ENCODE data around the gene RHOBTB1.
"Not testable (repeated sequence)": the region's sequence is repeated elsewhere in the genome, so short reads cannot be mapped to it uniquely, and the experiment has no call there.

Gene RHOBTB1

GRCh38 chr10:60977161-60978122, 33.5 kb upstream of the RHOBTB1 start:
- no peak for TF ChIP-seq Cebpa-rat (IDR thresholded peaks at IDR 0.05)
- no peaks in the 10 kb centered on the region for H3K9me3 ChIP-seq (replicated peaks in 1 of 11)
- no peak overlapping the region for H3K9ac ChIP-seq
- H3K36me3 ChIP-seq = no peaks in the 10 kb centered on the region
- no peak overlapping the region for H3K4me2 ChIP-seq
- no peaks in the 10 kb centered on the region for H4K20me1 ChIP-seq
- H3K27me3 ChIP-seq = no peaks in the 10 kb centered on the region
- H3K4me3 ChIP-seq = no peak overlapping the region
- H3K4me1 ChIP-seq = peaks cover 0 to 19% (median 0%) of the 10 kb centered on the region in 10 experiments; a peak in 4 of 20 replicates
- no peak overlapping the region for H3K27ac ChIP-seq

GRCh38 chr10:60976687-60977086, 32.7 kb upstream of the RHOBTB1 start:
- H3K36me3 ChIP-seq = no peaks in the 10 kb centered on the region
- no peak overlapping the region for H3K9ac ChIP-seq
- no peaks in the 10 kb centered on the region for H3K27me3 ChIP-seq
- H4K20me1 ChIP-seq = no peaks in the 10 kb centered on the region
- no peak overlapping the region for H3K4me2 ChIP-seq
- no peak overlapping the region for H3K27ac ChIP-seq
- H3K4me3 ChIP-seq = no peak overlapping the region
- H3K4me1 ChIP-seq = peaks cover 0 to 19% (median 0%) of the 10 kb centered on the region in 10 experiments; a peak in 4 of 20 replicates
- TF ChIP-seq Cebpa-rat (IDR thresholded peaks at IDR 0.05) = no peak
- H3K9me3 ChIP-seq (replicated peaks in 1 of 11) = no peaks in the 10 kb centered on the region

- Histone ChIP-seq H3K9me3 (replicated peaks in 1 of 11) (no peaks in the 10 kb centered on the region), H4K20me1 (no peaks in the 10 kb centered on the region), H3K9ac (no peak overlapping the region), H3K36me3 (no peaks in the 10 kb centered on the region), H3K4me2 (no peak overlapping the region), H3K27me3 (no peaks in the 10 kb centered on the region), H3K4me1 (peaks cover 0 to 19% (median 0%) of the 10 kb centered on the region in 10 experiments; a peak in 4 of 20 replicates), H3K27ac (no peak overlapping the region), H3K4me3 (no peak overlapping the region)
- TF ChIP-seq Cebpa-rat (IDR thresholded peaks at IDR 0.05) = no peak
These were observed 31.7 kb upstream of the RHOBTB1 start for GRCh38 chr10:60975716-60976115.

DNA sequence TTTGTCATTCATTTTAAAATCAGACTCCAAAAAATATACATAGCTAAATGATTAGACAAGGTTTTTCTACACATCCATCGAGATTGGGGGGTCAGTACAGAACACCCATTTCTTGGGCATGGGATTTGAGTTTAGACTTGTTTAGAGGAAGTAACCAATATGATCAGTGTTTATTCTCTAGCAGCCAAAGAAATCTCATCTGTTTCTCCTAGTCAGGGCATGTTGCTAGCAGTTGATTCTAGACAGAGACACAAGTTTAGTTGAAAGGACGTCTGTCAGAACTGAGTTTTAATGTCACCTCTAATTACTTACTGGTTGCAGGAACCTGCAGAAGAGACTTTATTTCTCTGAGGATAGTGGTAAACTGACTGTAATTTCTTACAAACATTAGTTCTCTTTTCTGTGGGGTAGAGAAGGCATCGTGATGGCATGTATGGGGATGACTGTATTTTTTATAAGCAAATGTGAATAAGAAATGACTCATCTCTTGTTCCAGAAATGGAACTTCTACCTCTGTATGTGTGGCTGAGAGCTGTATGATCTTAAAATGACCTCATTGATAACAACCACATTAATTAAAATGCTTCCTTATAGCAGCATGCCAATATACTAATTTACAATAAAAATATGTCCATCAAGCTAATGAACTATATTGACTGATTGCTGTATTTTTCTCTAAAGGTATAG, 30.6 kb upstream of the RHOBTB1 start:
- Histone ChIP-seq H3K4me1 (peaks cover 0 to 19% (median 0%) of the 10 kb centered on the region in 10 experiments; a peak in 4 of 20 replicates), H3K4me3 (no peak overlapping the region), H3K9me3 (replicated peaks in 1 of 11) (no peaks in the 10 kb centered on the region), H4K20me1 (no peaks in the 10 kb centered on the region), H3K36me3 (no peaks in the 10 kb centered on the region), H3K9ac (no peak overlapping the region), H3K4me2 (peak overlapping the region in 1 of 11 experiments; percentile 10; a peak in 1 of 22 replicates), H3K27ac (no peak overlapping the region), H3K27me3 (no peaks in the 10 kb centered on the region)
- TF ChIP-seq Cebpa-rat (IDR thresholded peaks at IDR 0.05) = no peak

- peaks cover 0 to 17% (median 1%) of the 10 kb centered on the region in 10 experiments; a peak in 14 of 20 replicates for H3K4me1 ChIP-seq
These were observed 29.1 kb upstream of the RHOBTB1 start for GRCh38 chr10:60973086-60973485.

GRCh38 chr10:60972181-60972580, 28.2 kb upstream of the RHOBTB1 start:
- not testable (repeated sequence) for H3K9ac ChIP-seq; H3K4me3 ChIP-seq; H3K27me3 ChIP-seq; H4K20me1 ChIP-seq; H3K36me3 ChIP-seq; H3K27ac ChIP-seq; H3K4me2 ChIP-seq; H3K9me3 ChIP-seq (replicated peaks in 1 of 11)
- peaks cover 3 to 21% (median 8%) of the 10 kb centered on the region in 10 experiments; a peak in 15 of 20 replicates for H3K4me1 ChIP-seq

More at GRCh38 chr10:60973086-60973485, 29.1 kb upstream of the RHOBTB1 start:
- no peaks in the 10 kb centered on the region for H4K20me1 ChIP-seq
- no peaks in the 10 kb centered on the region for H3K27me3 ChIP-seq
- no peak overlapping the region for H3K4me2 ChIP-seq
- H3K4me3 ChIP-seq = no peak overlapping the region
- H3K27ac ChIP-seq = no peak overlapping the region
- no peak for TF ChIP-seq Cebpa-rat (IDR thresholded peaks at IDR 0.05)
- H3K9me3 ChIP-seq (replicated peaks in 1 of 11) = no peaks in the 10 kb centered on the region
- H3K36me3 ChIP-seq = no peaks in the 10 kb centered on the region
- no peak overlapping the region for H3K9ac ChIP-seq

DNA sequence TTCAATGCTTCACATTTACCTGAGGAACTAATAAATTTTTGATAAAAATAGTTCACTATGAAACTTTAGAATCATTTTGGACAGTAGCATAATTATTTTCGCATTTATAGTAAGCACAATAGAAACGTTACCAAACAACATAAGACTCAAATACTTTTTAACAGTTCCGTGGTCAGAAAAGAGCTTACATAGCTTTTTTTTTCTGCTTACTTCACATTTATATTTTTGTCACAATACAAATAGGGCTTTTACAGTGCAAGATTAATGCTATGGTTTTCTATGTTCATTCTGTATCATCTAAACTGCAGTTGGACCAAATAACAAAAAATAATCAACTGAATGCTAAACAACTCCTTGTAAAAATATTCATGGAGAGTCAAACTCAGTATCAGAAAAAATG, 26.5 kb upstream of the RHOBTB1 start:
- peaks cover 3 to 29% (median 9%) of the 10 kb centered on the region in 10 experiments; a peak in 16 of 20 replicates for H3K4me1 ChIP-seq
- no peak for TF ChIP-seq Cebpa-rat (IDR thresholded peaks at IDR 0.05)
- H3K36me3 ChIP-seq = no peaks in the 10 kb centered on the region

GRCh38 chr10:60968504-60968903, 24.5 kb upstream of the RHOBTB1 start:
- Histone ChIP-seq H3K36me3 (no peaks in the 10 kb centered on the region), H3K4me1 (peaks cover 3 to 33% (median 9%) of the 10 kb centered on the region in 10 experiments; a peak in 17 of 20 replicates), H3K9ac (no peak overlapping the region), H3K9me3 (replicated peaks in 1 of 11) (no peaks in the 10 kb centered on the region), H3K27me3 (no peaks in the 10 kb centered on the region), H3K27ac (no peak overlapping the region), H3K4me2 (no peak overlapping the region), H4K20me1 (no peaks in the 10 kb centered on the region), H3K4me3 (no peak overlapping the region)
- no peak for TF ChIP-seq Cebpa-rat (IDR thresholded peaks at IDR 0.05)

More for the DNA sequence above, 26.5 kb upstream of the RHOBTB1 start:
- H3K4me3 ChIP-seq = no peak overlapping the region
- no peak overlapping the region for H3K9ac ChIP-seq
- no peaks in the 10 kb centered on the region for H4K20me1 ChIP-seq
- H3K9me3 ChIP-seq (replicated peaks in 1 of 11) = no peaks in the 10 kb centered on the region
- no peaks in the 10 kb centered on the region for H3K27me3 ChIP-seq
- no peak overlapping the region for H3K27ac ChIP-seq
- no peak overlapping the region; a peak in 1 of 22 replicates for H3K4me2 ChIP-seq

- Histone ChIP-seq H3K9me3 (replicated peaks in 1 of 11) (no peaks in the 10 kb centered on the region), H3K36me3 (no peaks in the 10 kb centered on the region), H3K27me3 (no peaks in the 10 kb centered on the region), H3K4me2 (peak overlapping the region in 8 of 11 experiments; percentile 4 to 51 (median 30); a peak in 10 of 22 replicates), H3K4me1 (peaks cover 3 to 36% (median 9%) of the 10 kb centered on the region in 10 experiments; a peak in 17 of 20 replicates), H3K27ac (no peak overlapping the region), H4K20me1 (no peaks in the 10 kb centered on the region), H3K4me3 (no peak overlapping the region), H3K9ac (no peak overlapping the region)
- no peak for TF ChIP-seq Cebpa-rat (IDR thresholded peaks at IDR 0.05)
These were observed 24.0 kb upstream of the RHOBTB1 start for GRCh38 chr10:60967854-60968484.
